ENCODE results near the gene RUNX1. TPM values are rescaled to one million over a fixed set of nuclear protein-coding genes. Genes with fewer than 3 reads are reported as not detected.

RUNX1 gene
- polyA plus RNA-seq, 1 of the 3 experiments (the other 2 are of a cell fraction) = 17.1 TPM

DNA sequence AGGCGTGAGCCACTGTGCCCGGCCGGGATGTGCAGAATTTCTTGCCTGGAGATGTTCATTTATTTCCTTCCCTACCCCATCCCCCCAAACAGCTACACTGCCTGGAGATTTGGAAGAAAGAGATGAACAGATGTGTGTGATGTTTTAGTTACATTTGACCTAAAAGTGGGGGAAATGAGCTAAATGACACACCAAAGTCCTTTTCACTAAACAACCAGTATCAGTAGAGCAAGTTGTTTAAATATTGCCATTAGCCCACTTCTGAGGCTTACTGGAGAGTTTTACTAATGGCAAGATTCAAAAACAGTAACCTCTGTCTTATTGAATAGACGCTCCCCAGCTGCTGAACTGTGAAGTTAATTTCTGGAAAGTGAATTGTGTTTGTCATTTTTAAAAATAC is 100.1 kb downstream of the RUNX1 start:
- Histone ChIP-seq H4K20me1 (ENCODE audit: insufficient read depth) (no peaks in the 10 kb centered on the region), H3K4me3 (ENCODE audit: low read depth in 2 of 2, low read length in 1 of 2) (no peak overlapping the region), H3K36me3 (replicated peaks in 1 of 2; ENCODE audit: control insufficient read depth in 1 of 2, insufficient read depth in 2 of 2, low read length in 1 of 2) (no peaks in the 10 kb centered on the region), H3K9me2 (no peaks in the 10 kb centered on the region), H3K9ac (no peak overlapping the region), H3K79me2 (ENCODE audit: insufficient read depth) (no peaks in the 10 kb centered on the region), H3F3A (replicated peaks; ENCODE audit: insufficient read depth) (no peaks in the 10 kb centered on the region), H3K4me2 (no peak overlapping the region), H2AFZ (ENCODE audit: low read depth) (no peak overlapping the region), H3K27ac (ENCODE audit: low read depth in 2 of 2, low read length in 1 of 2) (no peak overlapping the region), H3K9me3 (no peaks in the 10 kb centered on the region), H3K4me1 (ENCODE audit: control insufficient read depth in 1 of 2, insufficient read depth in 2 of 2, low read depth in 1 of 2, low read length in 1 of 2) (no peaks in the 10 kb centered on the region), H3K27me3 (ENCODE audit: insufficient read depth) (no peaks in the 10 kb centered on the region)
- DNase-seq = no peak
- 92% methylated on average over 4 of the region's 4 CpGs for WGBS (ENCODE audit: low lambda C conversion rate)
- TF ChIP-seq GABPA (IDR thresholded peaks at IDR 0.05; ENCODE audit: low read depth) = no peak
- TF ChIP-seq FOXJ3 (CRISPR knock-in tag; IDR thresholded peaks at IDR 0.05) = no peak
- TF ChIP-seq, protein P1, sequence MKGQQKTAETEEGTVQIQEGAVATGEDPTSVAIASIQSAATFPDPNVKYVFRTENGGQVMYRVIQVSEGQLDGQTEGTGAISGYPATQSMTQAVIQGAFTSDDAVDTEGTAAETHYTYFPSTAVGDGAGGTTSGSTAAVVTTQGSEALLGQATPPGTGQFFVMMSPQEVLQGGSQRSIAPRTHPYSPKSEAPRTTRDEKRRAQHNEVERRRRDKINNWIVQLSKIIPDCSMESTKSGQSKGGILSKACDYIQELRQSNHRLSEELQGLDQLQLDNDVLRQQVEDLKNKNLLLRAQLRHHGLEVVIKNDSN (IDR thresholded peaks at IDR 0.05; ENCODE audit: borderline replicate concordance, low read depth) = no peak
- TF ChIP-seq, protein P2, sequence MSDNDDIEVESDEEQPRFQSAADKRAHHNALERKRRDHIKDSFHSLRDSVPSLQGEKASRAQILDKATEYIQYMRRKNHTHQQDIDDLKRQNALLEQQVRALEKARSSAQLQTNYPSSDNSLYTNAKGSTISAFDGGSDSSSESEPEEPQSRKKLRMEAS (IDR thresholded peaks at IDR 0.05; ENCODE audit: low read depth) = no peak
- TF ChIP-seq, protein P3, sequence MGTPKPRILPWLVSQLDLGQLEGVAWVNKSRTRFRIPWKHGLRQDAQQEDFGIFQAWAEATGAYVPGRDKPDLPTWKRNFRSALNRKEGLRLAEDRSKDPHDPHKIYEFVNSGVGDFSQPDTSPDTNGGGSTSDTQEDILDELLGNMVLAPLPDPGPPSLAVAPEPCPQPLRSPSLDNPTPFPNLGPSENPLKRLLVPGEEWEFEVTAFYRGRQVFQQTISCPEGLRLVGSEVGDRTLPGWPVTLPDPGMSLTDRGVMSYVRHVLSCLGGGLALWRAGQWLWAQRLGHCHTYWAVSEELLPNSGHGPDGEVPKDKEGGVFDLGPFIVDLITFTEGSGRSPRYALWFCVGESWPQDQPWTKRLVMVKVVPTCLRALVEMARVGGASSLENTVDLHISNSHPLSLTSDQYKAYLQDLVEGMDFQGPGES (IDR thresholded peaks at IDR 0.05; ENCODE audit: low read depth, low read length) = no peak
- no peak for TF ChIP-seq RXRA (IDR thresholded peaks at IDR 0.05; ENCODE audit: borderline replicate concordance, low read depth)
- TF ChIP-seq MEF2A (IDR thresholded peaks at IDR 0.05; ENCODE audit: borderline replicate concordance, low read depth) = no peak
- ChIA-PET CTCF (no interaction called here), POLR2A (no interaction called here)

DNA sequence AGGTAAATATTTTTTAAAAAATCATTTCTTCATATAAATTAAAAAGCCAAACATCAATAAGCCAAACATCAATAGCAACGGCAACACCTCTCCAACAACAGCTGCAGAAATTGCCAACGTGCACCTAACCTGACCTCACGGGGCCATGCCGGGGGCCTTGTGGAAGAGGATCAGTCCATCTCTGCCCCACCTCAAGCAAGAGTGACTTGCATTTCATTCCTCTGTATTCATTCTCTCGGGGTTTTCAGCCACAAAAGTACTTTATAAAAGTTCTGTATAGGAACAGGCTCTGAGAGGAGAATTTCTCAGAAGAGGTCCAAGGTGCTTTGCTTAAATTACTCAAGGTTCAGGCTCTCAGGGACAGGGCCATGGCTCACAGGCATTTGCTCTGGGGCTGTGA is 100.9 kb downstream of the RUNX1 start:
- POLR2A ChIA-PET = no interaction called here
- TF ChIP-seq NRF1 (IDR thresholded peaks at IDR 0.05; ENCODE audit: low read depth, low read length) = no peak
- TF ChIP-seq, protein P4, sequence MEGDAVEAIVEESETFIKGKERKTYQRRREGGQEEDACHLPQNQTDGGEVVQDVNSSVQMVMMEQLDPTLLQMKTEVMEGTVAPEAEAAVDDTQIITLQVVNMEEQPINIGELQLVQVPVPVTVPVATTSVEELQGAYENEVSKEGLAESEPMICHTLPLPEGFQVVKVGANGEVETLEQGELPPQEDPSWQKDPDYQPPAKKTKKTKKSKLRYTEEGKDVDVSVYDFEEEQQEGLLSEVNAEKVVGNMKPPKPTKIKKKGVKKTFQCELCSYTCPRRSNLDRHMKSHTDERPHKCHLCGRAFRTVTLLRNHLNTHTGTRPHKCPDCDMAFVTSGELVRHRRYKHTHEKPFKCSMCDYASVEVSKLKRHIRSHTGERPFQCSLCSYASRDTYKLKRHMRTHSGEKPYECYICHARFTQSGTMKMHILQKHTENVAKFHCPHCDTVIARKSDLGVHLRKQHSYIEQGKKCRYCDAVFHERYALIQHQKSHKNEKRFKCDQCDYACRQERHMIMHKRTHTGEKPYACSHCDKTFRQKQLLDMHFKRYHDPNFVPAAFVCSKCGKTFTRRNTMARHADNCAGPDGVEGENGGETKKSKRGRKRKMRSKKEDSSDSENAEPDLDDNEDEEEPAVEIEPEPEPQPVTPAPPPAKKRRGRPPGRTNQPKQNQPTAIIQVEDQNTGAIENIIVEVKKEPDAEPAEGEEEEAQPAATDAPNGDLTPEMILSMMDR (IDR thresholded peaks at IDR 0.05) = no peak
- TF ChIP-seq EZH2phosphoT487 (IDR thresholded peaks at IDR 0.05; ENCODE audit: borderline replicate concordance, low read depth) = no peak
- no peak for TF ChIP-seq CHD2 (IDR thresholded peaks at IDR 0.05; ENCODE audit: low read length, partially characterized antibody)
- TF ChIP-seq FOXJ3 (CRISPR knock-in tag; IDR thresholded peaks at IDR 0.05) = no peak
- TF ChIP-seq GATA2 (CRISPR knock-in tag; IDR thresholded peaks at IDR 0.05) = no peak
- TF ChIP-seq MEF2A (IDR thresholded peaks at IDR 0.05; ENCODE audit: borderline replicate concordance, low read depth) = no peak
- no peak for TF ChIP-seq YY1 (IDR thresholded peaks at IDR 0.05; ENCODE audit: low read depth)
- no peak for TF ChIP-seq GABPA (IDR thresholded peaks at IDR 0.05; ENCODE audit: low read depth)
- TF ChIP-seq JUND (IDR thresholded peaks at IDR 0.05) = no peak
- no peak for TF ChIP-seq SIN3A (IDR thresholded peaks at IDR 0.05; ENCODE audit: borderline replicate concordance, low read depth, low read length)
- TF ChIP-seq FOSL2 (IDR thresholded peaks at IDR 0.05; ENCODE audit: borderline replicate concordance, low read depth) = no peak
- TF ChIP-seq, protein P5, sequence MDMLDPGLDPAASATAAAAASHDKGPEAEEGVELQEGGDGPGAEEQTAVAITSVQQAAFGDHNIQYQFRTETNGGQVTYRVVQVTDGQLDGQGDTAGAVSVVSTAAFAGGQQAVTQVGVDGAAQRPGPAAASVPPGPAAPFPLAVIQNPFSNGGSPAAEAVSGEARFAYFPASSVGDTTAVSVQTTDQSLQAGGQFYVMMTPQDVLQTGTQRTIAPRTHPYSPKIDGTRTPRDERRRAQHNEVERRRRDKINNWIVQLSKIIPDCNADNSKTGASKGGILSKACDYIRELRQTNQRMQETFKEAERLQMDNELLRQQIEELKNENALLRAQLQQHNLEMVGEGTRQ (IDR thresholded peaks at IDR 0.05; ENCODE audit: borderline replicate concordance, low read depth, low read length) = no peak
- no peak for TF ChIP-seq TCF12 (IDR thresholded peaks at IDR 0.05)
- TF ChIP-seq, protein P1 (IDR thresholded peaks at IDR 0.05; ENCODE audit: borderline replicate concordance, low read depth) = no peak
- no peak for TF ChIP-seq SMC3 (IDR thresholded peaks at IDR 0.05; ENCODE audit: low read depth, low read length)
- no peak for TF ChIP-seq POLR2AphosphoS5 (IDR thresholded peaks at IDR 0.05; ENCODE audit: low read depth, low read length)
- TF ChIP-seq RAD21 (IDR thresholded peaks at IDR 0.05; ENCODE audit: low read length) = no peak
- no peak for TF ChIP-seq EP300 (IDR thresholded peaks at IDR 0.05; ENCODE audit: borderline replicate concordance in 1 of 2, low read depth in 1 of 2, low read length in 1 of 2)

More for the DNA sequence above, 100.9 kb downstream of the RUNX1 start:
- Histone ChIP-seq H3K27me3 (ENCODE audit: insufficient read depth) (no peaks in the 10 kb centered on the region), H3K9me3 (no peaks in the 10 kb centered on the region), H3K9me2 (no peaks in the 10 kb centered on the region), H3K27ac (ENCODE audit: low read depth in 2 of 2, low read length in 1 of 2) (no peak overlapping the region), H3K4me1 (ENCODE audit: control insufficient read depth in 1 of 2, insufficient read depth in 2 of 2, low read depth in 1 of 2, low read length in 1 of 2) (no peaks in the 10 kb centered on the region), H3K79me2 (ENCODE audit: insufficient read depth) (no peaks in the 10 kb centered on the region), H3K36me3 (replicated peaks in 1 of 2; ENCODE audit: control insufficient read depth in 1 of 2, insufficient read depth in 2 of 2, low read length in 1 of 2) (no peaks in the 10 kb centered on the region), H3F3A (replicated peaks; ENCODE audit: insufficient read depth) (no peaks in the 10 kb centered on the region), H2AFZ (ENCODE audit: low read depth) (no peak overlapping the region), H3K4me2 (no peak overlapping the region), H3K4me3 (ENCODE audit: low read depth in 2 of 2, low read length in 1 of 2) (no peak overlapping the region), H4K20me1 (ENCODE audit: insufficient read depth) (no peaks in the 10 kb centered on the region), H3K9ac (no peak overlapping the region)
- CTCF ChIA-PET = no interaction called here
- no peak for DNase-seq
- WGBS (ENCODE audit: low lambda C conversion rate) = 76% methylated on average over 5 of the region's 5 CpGs
